GM06990 (cell line): ENCODE results near the gene MSI1.

ENCODE experiments used
- DNase-seq: peaks from one replicate; pipeline ENCODE4 v3.0.0-alpha.2; 2011; ENCODE audit not compliant: insufficient read length; ENCODE audit errors: extremely low read depth
- H3K27me3 ChIP-seq: replicated peaks from 2 replicates; pipeline ENCODE4 v1.6.0; 2011; ENCODE audit warnings: low read length; ENCODE audit not compliant: control insufficient read depth, insufficient read depth
- H3K36me3 ChIP-seq: 2 replicates; pipeline ENCODE4 v1.5.1; 2011; ENCODE audit warnings: low read length; ENCODE audit not compliant: control insufficient read depth, insufficient read depth
- H3K4me3 ChIP-seq: replicated peaks from 2 replicates; pipeline ENCODE4 v1.5.1; 2011; ENCODE audit warnings: low read depth, mild to moderate bottlenecking, control low read depth, low read length
- TF ChIP-seq, protein P1 (sequence below): IDR thresholded peaks from 2 replicates; pipeline ENCODE4 v1.5.1; 2011; ENCODE audit warnings: low read length, control low read depth, mild to moderate bottlenecking, inconsistent platforms; ENCODE audit not compliant: insufficient read depth, poor library complexity, severe bottlenecking

MSI1 gene

DNA sequence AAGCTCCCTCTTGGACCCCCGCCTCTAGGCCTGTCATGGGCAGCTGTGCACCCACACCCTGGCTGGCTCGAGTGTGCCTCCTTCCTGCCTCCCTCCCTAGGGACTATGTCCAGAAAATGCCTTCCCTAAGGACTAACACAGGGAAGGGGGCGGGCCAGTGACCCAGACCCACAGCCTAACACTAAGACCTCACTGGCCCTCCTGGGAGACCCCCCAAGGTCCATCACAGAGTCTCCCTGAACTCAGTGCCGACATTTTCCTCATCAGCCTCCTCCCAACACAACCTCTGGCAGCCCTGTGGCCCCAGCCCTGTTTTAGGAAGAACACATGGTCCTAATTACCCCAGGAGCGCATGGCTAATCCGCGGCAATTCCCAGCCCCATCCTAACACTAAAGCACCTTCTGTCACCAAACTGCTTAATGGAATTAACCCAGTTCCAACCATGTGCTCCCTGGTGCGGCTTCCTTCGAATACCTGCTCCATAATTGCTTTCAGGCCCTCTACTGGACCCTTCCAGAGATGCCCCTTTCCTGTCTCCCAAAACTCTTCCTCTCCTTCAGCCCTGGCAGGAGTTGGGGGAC is 5.6 kb downstream of the MSI1 start:
- Histone ChIP-seq H3K27me3 (peaks cover 3% of the 10 kb centered on the region), H3K36me3 (no peaks in the 10 kb centered on the region), H3K4me3 (no peak overlapping the region)
- DNase-seq, result no peak
- TF ChIP-seq, protein P1, sequence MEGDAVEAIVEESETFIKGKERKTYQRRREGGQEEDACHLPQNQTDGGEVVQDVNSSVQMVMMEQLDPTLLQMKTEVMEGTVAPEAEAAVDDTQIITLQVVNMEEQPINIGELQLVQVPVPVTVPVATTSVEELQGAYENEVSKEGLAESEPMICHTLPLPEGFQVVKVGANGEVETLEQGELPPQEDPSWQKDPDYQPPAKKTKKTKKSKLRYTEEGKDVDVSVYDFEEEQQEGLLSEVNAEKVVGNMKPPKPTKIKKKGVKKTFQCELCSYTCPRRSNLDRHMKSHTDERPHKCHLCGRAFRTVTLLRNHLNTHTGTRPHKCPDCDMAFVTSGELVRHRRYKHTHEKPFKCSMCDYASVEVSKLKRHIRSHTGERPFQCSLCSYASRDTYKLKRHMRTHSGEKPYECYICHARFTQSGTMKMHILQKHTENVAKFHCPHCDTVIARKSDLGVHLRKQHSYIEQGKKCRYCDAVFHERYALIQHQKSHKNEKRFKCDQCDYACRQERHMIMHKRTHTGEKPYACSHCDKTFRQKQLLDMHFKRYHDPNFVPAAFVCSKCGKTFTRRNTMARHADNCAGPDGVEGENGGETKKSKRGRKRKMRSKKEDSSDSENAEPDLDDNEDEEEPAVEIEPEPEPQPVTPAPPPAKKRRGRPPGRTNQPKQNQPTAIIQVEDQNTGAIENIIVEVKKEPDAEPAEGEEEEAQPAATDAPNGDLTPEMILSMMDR, result no peak

GRCh38 chr12:120362516-120363273 is 6.3 kb downstream of the MSI1 start:
- DNase-seq, result no peak
- TF ChIP-seq, protein P1, result no peak
- no peak overlapping the region for H3K4me3 ChIP-seq
- peaks cover 3% of the 10 kb centered on the region for H3K27me3 ChIP-seq
- H3K36me3 ChIP-seq, result no peaks in the 10 kb centered on the region

- TF ChIP-seq, protein P1, result no peak
- Histone ChIP-seq H3K4me3 (no peak overlapping the region), H3K27me3 (peaks cover 3% of the 10 kb centered on the region), H3K36me3 (no peaks in the 10 kb centered on the region)
- peak; percentile 78 for DNase-seq
Observed at GRCh38 chr12:120361506-120362208, 7.3 kb downstream of the MSI1 start.

DNA sequence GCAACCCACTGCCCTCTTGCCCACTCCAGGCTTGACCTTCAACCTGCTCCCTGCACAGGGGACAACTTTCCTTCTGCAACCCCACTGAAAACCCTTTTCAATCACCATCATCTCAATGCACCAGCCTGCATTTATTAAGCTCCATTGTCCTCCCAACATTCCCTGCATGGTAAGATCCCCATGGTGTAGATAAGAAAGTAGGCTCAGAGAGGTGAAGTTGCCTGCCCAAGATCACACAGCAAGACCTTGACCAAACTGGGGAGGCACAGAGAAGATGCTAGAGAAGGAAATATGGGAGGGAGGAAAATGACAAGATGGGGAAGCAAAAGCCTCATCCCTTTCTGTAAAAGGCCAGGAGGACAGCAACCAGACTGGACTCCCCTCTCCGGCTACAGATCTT is 9.8 kb downstream of the MSI1 start:
- H3K36me3 ChIP-seq, result no peaks in the 10 kb centered on the region
- TF ChIP-seq, protein P1, result no peak
- H3K27me3 ChIP-seq, result peaks cover 1% of the 10 kb centered on the region
- no peak for DNase-seq
- no peak overlapping the region for H3K4me3 ChIP-seq

- H3K27me3 ChIP-seq, result peaks cover 1% of the 10 kb centered on the region
- H3K36me3 ChIP-seq, result no peaks in the 10 kb centered on the region
- TF ChIP-seq, protein P1, result peak; percentile 11
- H3K4me3 ChIP-seq, result no peak overlapping the region
- no peak for DNase-seq
Observed at GRCh38 chr12:120358412-120359100, 10.4 kb downstream of the MSI1 start.
